ENCODE results near the gene TMEM167A. TPM values are rescaled to one million over a fixed set of nuclear protein-coding genes. Genes with fewer than 3 reads are reported as not detected.

Gene TMEM167A
- total RNA-seq, 1 donor from 2014 or later: 40.2 TPM

DNA sequence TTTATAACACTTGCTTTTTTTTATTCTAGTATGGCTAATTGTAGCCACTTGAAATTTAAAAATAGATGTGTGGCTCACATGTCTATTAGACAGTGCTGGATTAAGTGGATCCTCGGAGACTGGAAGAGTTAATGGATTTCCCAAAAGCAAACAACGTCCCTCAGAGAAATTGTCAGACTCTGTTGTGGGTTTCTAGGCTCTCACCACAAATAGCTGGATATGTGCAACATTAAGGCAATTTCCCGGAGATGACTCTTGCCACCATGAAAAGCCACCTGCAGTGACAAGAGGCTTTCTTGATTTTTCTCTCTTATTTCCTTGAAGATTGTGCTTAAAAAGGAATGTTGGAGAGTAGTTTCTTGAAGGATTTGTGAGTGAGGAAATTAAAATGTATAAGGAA, 43.2 kb downstream of the TMEM167A start:
- no peak overlapping the region for H3K4me3 ChIP-seq (ENCODE audit: low read depth, low read length)
- no peaks in the 10 kb centered on the region for H3K27me3 ChIP-seq (ENCODE audit: control insufficient read depth, insufficient read depth, low read length)
- TF ChIP-seq CTCF (IDR thresholded peaks at IDR 0.05; ENCODE audit: insufficient read depth, low read length, poor library complexity, severe bottlenecking): no peak
- no peak for DNase-seq (ENCODE audit: low read depth)
- no peaks in the 10 kb centered on the region for H3K36me3 ChIP-seq (ENCODE audit: control insufficient read depth, insufficient read depth, low read length)

GRCh38 chr5:83031381-83031780, 45.8 kb downstream of the TMEM167A start:
- H3K36me3 ChIP-seq (ENCODE audit: control insufficient read depth, insufficient read depth, low read length): no peaks in the 10 kb centered on the region
- H3K4me3 ChIP-seq (ENCODE audit: low read depth, low read length): no peak overlapping the region
- no peaks in the 10 kb centered on the region for H3K27me3 ChIP-seq (ENCODE audit: control insufficient read depth, insufficient read depth, low read length)
- no peak for TF ChIP-seq CTCF (IDR thresholded peaks at IDR 0.05; ENCODE audit: insufficient read depth, low read length, poor library complexity, severe bottlenecking)
- no peak for DNase-seq (ENCODE audit: low read depth)

- no peaks in the 10 kb centered on the region for H3K27me3 ChIP-seq (ENCODE audit: control insufficient read depth, insufficient read depth, low read length)
- TF ChIP-seq CTCF (IDR thresholded peaks at IDR 0.05; ENCODE audit: insufficient read depth, low read length, poor library complexity, severe bottlenecking): no peak
- DNase-seq (ENCODE audit: low read depth): peak; percentile 67
Observed at GRCh38 chr5:83029912-83030311, 47.3 kb downstream of the TMEM167A start.

DNA sequence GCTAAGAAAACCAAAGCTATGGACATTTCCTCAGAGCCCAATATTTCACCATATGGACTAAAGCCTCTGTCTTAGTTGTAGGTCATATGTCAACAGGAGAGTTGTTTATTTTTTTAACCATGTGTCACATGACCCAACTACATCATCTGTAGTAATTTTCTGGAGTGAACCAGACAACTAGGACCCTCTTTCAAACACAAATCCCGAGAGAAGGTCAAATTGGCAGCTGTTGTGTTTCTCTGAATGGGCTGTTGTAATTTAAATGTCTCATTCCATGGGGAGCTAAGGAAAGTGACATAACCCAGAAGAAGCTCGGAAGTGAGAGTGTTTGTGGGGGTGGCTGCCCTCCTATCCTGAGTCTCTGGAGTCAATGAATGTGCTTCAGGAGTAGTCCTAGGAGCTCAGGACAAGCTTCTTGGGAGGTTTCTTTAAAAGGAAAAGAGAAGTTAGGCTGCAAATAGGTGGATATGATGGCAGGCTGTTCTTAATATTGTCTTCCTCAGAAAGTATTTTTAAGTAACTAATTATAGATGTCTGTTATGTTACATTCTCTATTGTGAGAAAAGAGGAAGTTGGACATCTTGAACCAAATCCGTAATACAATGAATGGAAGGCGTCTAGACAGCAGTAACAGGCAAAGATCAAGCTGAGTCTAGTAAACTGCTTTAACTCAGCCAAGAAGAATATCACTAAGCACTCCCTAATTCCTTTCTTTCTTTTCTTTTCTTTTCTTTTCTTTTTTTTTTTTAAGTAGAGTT, 50.1 kb downstream of the TMEM167A start:
- H3K4me3 ChIP-seq (ENCODE audit: low read depth, low read length): no peak overlapping the region
- H3K27me3 ChIP-seq (ENCODE audit: control insufficient read depth, insufficient read depth, low read length): no peaks in the 10 kb centered on the region
- H3K36me3 ChIP-seq (ENCODE audit: control insufficient read depth, insufficient read depth, low read length): no peaks in the 10 kb centered on the region
- no peak for TF ChIP-seq CTCF (IDR thresholded peaks at IDR 0.05; ENCODE audit: insufficient read depth, low read length, poor library complexity, severe bottlenecking)
- DNase-seq (ENCODE audit: low read depth): no peak

More at GRCh38 chr5:83029912-83030311, 47.3 kb downstream of the TMEM167A start:
- no peak overlapping the region for H3K4me3 ChIP-seq (ENCODE audit: low read depth, low read length)
- no peaks in the 10 kb centered on the region for H3K36me3 ChIP-seq (ENCODE audit: control insufficient read depth, insufficient read depth, low read length)

- TF ChIP-seq CTCF (IDR thresholded peaks at IDR 0.05; ENCODE audit: insufficient read depth, low read length, poor library complexity, severe bottlenecking): no peak
- DNase-seq (ENCODE audit: low read depth): no peak
- Histone ChIP-seq H3K27me3 (ENCODE audit: control insufficient read depth, insufficient read depth, low read length) (no peaks in the 10 kb centered on the region), H3K4me3 (ENCODE audit: low read depth, low read length) (no peak overlapping the region), H3K36me3 (ENCODE audit: control insufficient read depth, insufficient read depth, low read length) (no peaks in the 10 kb centered on the region)
Observed at GRCh38 chr5:83026516-83026915, 50.7 kb downstream of the TMEM167A start.
